ENCODE results near the gene GPR137B.

GRCh38 chr1:236099355-236099974, 42.9 kb upstream of the GPR137B start:
- TF ChIP-seq GATA2 (IDR thresholded peaks at IDR 0.05; ENCODE audit: low read depth, low read length) (no peak), GATA3 (IDR thresholded peaks at IDR 0.05; ENCODE audit: low read depth, low read length) (no peak)

All from SH-SY5Y (cell line).